NCI-H1092 treated with DMSO at 0.1 percent for 48 hours (cell line): ENCODE data around the gene CFAP57.
"Not testable (repeated sequence)": the region's sequence is repeated elsewhere in the genome, so short reads cannot be mapped to it uniquely, and the experiment has no call there.

Experiments
- DNase-seq: peaks from one replicate; lab custom pipeline; 2025; lab: John Stamatoyannopoulos, UW

CFAP57 gene

GRCh38 chr1:43171876-43172526, at the start of gene CFAP57, which contains the start of gene EBNA1BP2:
Gene CFAP57, plus strand, starts transcription at chr1:43172330. Its CDS starts 424 bp downstream, at chr1:43172754.
Gene EBNA1BP2, minus strand, starts transcription at chr1:43172290. Its CDS starts 172 bp downstream, at chr1:43172118.
- peak; percentile 92 for DNase-seq

DNA sequence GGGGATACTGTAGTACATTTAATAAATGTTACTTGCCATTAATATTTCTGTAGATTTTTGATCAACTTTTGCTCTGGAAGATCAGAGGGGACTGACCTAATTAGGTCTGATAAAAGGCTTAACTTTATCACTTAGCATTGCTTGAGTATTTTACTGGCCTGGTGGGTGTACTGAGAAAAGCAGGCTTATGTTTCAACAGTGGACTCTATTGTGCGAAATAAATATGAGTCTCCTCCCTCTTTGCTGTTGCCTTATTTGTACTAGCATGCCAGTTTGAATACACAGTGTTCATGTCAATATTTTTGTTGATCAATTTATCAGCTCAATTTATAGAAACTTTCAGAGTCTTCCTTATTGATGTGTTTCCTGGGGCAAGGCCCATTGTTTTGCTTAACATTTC, 49.1 kb upstream of the CFAP57 start:
- no peak for DNase-seq

- DNase-seq = no peak
These were observed 43.3 kb upstream of the CFAP57 start for GRCh38 chr1:43128816-43129215.

DNA sequence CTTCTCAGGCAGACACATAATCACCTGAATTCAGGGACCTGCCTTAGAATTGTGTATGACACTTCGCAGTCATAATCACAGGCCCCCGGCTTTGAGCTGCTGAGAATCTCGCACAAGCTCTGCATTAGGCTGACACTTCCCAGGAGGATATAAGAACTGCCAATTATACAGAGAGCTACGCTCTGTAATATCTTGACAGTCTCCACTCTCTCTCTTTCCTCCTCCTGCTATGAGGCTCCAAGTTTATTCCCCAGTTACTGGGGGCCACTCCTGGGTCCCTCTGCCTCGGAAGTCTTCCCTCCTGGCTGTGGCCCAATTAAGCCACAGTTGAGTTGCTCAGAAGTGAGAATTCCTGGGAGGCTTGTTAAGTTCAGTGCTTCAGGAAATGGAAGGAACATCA, 42.7 kb upstream of the CFAP57 start:
- DNase-seq = no peak

- DNase-seq = no peak
These were observed 38.1 kb upstream of the CFAP57 start for GRCh38 chr1:43134068-43134467.

GRCh38 chr1:43134640-43135039, 37.5 kb upstream of the CFAP57 start:
- DNase-seq = no peak

- no peak for DNase-seq
These were observed 36.0 kb upstream of the CFAP57 start for GRCh38 chr1:43135857-43136781.

- no peak for DNase-seq
These were observed 34.6 kb upstream of the CFAP57 start for GRCh38 chr1:43137445-43138052.

DNA sequence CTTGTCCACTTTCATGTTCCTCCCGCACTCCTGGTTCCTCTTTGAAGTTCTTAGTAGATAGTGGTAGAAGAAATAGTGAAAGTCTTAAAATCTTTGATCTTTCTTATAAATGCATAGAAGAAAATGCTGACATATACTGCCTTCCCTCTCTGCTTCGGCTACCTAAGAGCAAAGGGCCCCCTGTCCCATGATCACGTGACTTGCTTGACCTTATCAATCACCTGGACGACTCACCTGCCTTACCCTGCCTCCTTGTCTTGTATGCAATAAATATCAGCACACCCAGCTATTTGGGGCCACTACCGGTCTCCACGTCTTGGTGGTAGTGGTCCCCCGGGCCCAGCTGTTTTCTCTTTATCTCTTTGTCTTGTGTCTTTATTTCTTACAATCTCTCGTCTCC, 32.8 kb upstream of the CFAP57 start:
- not testable (repeated sequence) for DNase-seq

DNA sequence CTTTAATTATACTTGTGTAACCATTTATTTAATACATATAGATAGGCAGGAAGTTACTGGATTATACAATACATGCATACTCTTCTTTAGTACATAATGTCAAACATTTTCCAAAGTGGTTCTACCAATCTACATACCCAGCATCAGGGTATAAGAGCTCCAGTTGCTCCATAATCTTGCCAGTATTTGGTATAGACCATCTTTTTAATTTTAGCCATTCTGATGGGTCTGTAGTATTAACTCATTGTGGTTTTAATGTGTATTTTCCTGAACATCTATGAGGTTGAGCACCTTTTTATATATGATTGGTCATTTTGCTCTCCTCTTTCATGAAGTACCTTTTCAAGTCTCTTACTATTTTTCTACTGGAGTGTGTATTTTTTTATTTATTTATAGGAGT, 32.1 kb upstream of the CFAP57 start:
- no peak for DNase-seq

DNA sequence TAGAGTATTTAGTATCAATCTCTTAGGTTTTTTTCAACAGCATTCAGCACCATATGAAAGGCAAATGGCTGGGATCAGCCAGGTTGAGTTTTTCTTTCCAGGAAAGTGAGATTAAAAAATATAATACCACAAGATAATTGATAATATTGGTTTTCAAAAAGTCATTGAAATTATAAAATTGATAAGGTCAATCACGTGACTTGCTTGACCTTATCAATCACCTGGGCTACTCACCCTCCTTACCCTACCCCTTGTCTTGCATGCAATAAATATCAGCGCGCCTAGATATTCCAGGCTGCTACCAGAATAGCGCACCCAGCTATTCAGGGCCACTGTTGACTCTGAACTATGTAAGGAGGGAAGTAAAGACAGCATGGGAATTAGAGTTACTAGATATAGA, 31.5 kb upstream of the CFAP57 start:
- no peak for DNase-seq

DNA sequence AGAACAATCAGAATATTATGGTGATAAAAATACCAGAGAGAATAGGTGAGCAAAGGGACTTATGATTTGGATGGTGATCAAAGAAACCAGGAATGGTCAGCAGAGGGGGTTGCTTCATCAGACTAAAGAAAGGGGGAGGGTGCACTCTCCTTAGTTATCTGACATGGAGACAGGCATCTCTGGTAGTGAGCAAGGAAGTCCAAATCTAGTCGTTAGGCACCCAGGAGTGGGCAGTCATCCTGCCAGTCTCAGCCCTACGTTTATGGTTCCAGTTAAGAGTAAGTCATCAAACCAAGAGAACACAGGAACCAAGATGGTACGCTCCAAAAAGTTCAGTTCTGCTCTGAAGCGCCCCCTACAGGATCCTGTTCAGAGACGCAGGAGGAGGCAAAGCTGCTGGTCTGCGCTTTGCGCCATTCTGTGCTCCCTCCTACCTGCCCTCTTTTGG, 28.7 kb upstream of the CFAP57 start:
- no peak for DNase-seq

GRCh38 chr1:43144237-43144636, 27.9 kb upstream of the CFAP57 start:
- DNase-seq = no peak

DNA sequence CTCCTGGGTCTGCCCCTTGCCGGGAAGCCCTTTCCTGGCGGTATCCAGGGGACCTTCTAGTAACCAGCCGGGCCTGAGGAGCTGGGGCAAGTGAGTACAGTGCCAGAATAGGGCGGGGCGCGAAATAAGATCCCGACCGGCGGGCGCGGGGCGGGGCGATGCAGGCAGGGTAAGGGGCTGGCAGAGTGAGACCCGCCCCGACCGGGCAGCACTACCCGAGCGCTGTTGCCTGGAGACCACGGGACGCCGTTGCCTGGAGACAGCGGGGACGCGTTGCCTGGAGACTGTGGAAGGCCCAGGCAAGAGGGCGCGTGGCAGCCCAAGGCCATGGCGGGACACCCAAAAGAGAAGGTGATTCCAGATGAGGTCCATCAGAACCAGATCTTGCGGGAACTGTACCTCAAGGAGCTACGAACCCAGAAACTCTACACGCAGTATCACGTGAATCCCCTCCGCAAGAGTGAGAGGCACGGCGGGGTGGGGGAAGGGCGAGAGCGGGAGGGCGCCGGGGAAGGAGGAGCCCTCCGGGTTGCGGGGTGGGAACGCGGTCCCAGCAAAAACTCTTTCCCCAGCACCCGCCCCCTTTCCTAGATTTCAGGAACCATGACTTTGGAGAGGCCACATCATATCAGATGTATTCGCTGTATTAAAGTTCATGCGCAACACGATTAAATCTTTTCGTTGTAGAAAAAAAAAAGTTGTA, 24.4 kb upstream of the CFAP57 start:
- DNase-seq = peak; percentile 87

DNA sequence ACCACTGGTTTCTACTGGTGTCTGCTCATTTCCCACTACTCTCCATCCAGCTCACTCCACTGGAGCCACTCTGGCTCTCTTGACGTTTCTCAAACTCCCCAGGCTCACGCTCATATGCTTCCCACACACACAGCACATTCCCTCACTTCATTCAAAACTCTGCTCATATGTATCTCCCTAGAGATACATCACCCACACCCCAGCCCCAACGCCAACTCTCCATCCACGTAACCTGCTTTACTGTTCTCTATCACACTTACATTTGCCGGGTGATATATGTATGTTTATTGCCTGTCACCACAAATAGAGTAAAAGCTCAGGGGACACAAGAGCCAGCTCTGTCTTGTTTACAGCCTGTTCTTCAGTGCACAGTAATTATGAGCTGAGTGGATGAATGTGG, 22.2 kb upstream of the CFAP57 start:
- DNase-seq = no peak

GRCh38 chr1:43152866-43153265, 19.3 kb upstream of the CFAP57 start:
- DNase-seq = no peak

- no peak for DNase-seq
These were observed 18.7 kb upstream of the CFAP57 start for GRCh38 chr1:43153443-43153842.

DNA sequence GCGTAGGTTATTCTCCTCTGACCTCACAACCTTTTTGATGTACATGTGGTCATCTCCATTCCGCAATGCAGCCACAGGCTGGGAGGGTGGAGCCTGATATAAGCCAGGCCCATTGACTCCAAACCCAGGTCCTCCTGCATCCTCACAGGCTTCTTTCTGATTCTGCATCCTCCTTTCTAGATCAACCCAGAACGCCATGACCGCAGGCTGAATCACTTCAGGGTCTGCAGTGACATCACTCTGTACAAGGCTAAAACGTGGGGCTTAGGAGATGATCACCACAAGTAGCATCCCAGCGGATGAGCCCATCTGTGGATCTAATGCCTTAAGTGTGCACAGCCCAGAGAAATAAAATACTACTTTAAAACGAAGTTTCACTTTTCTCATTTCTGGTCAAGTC, 16.1 kb upstream of the CFAP57 start:
- no peak for DNase-seq

- no peak for DNase-seq
These were observed 7.0 kb upstream of the CFAP57 start for GRCh38 chr1:43165162-43165561.

- no peak for DNase-seq
These were observed 6.4 kb upstream of the CFAP57 start for GRCh38 chr1:43165765-43166164.

DNA sequence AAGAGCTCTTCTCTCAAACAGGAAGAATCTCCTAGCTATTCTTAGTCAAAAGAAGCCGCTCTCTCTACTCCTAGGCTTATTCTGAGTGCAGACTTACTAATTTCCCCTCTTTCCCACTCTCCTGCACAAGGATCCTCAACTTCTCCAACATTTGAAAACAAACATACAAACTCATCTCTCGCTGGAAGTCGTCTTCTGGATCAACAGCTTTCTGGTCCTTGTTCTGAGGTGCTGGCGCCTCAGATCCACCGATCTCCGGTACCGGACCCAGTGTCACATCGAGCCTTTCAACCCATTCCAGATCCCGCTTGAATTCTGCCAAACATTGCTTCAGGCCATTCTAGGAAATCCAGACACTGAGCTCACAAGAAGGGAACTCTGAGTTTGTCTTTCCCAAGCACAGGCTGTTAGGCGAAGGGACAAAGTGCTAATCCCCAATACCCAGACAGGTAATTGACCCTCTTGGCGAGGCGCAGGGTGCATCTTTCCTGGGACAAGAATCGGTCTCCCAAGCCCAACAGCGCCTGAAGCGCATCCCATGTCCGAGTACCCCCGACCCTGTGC, 736 bp upstream of the CFAP57 start:
- no peak for DNase-seq

GRCh38 chr1:43172527-43172972, 420 bp downstream of the CFAP57 start:
- peak; percentile 92 for DNase-seq
